H9 (cell line): Measurements from ENCODE around the gene C11orf91. TPM values are rescaled to one million over a fixed set of nuclear protein-coding genes. Genes with fewer than 3 reads are reported as not detected.

Experiments
- DNase-seq: peaks from one replicate; pipeline ENCODE4 v3.0.0-alpha.2; 2017
- H2AFZ ChIP-seq: one replicate; pipeline ENCODE4 v1.6.1; 2013; ENCODE audit warnings: mild to moderate bottlenecking, low read length, control low read depth, moderate library complexity
- H2AK5ac ChIP-seq: 2 replicates; pipeline ENCODE4 v1.6.1; 2013; ENCODE audit warnings: low read length, control low read depth, mixed read lengths; ENCODE audit not compliant: insufficient read length
- H2BK120ac ChIP-seq: one replicate; pipeline ENCODE4 v1.6.1; 2013; ENCODE audit warnings: low read depth, mild to moderate bottlenecking, low read length, control low read depth, inconsistent platforms; ENCODE audit not compliant: poor library complexity, severe bottlenecking
- H2BK12ac ChIP-seq: 2 replicates; pipeline ENCODE4 v1.6.1; 2013; ENCODE audit warnings: low read length, control low read depth, mixed read lengths, low read depth; ENCODE audit not compliant: insufficient read length
- H2BK15ac ChIP-seq: 2 replicates; pipeline ENCODE4 v1.6.1; 2013; ENCODE audit warnings: low read depth, low read length, control low read depth
- H2BK20ac ChIP-seq: one replicate; pipeline ENCODE4 v1.6.1; 2013; ENCODE audit warnings: low read depth, mild to moderate bottlenecking, low read length, control low read depth, inconsistent platforms; ENCODE audit not compliant: poor library complexity, severe bottlenecking
- H2BK5ac ChIP-seq: 2 replicates; pipeline ENCODE4 v1.6.1; 2013; ENCODE audit warnings: low read length, control low read depth, mixed read lengths; ENCODE audit not compliant: insufficient read length
- H3K14ac ChIP-seq: 2 replicates; pipeline ENCODE4 v1.6.1; 2013; ENCODE audit warnings: low read length, control low read depth; ENCODE audit not compliant: insufficient read depth
- H3K18ac ChIP-seq: 2 replicates; pipeline ENCODE4 v1.6.1; 2013; ENCODE audit warnings: low read depth, mild to moderate bottlenecking, mixed read lengths, low read length, control low read depth; ENCODE audit not compliant: insufficient read length
- H3K23ac ChIP-seq: 2 replicates; pipeline ENCODE4 v1.6.1; 2013; ENCODE audit warnings: low read length, control low read depth, mixed read lengths, low read depth; ENCODE audit not compliant: insufficient read length
- H3K23me2 ChIP-seq: 2 replicates; pipeline ENCODE4 v1.6.1; 2013; ENCODE audit warnings: low read depth, mild to moderate bottlenecking, mixed read lengths, low read length, control low read depth; ENCODE audit not compliant: insufficient read length, poor library complexity, severe bottlenecking
- H3K27ac ChIP-seq: 2 replicates; pipeline ENCODE4 v1.5.1; 2013; ENCODE audit warnings: low read length, control low read depth, mixed read lengths, low read depth; ENCODE audit not compliant: insufficient read length
- H3K27me3 ChIP-seq: 2 replicates; pipeline ENCODE4 v1.6.1; 2013; ENCODE audit warnings: low read length, control low read depth, inconsistent platforms; ENCODE audit not compliant: insufficient read depth
- H3K4ac ChIP-seq: 2 replicates; pipeline ENCODE4 v1.6.1; 2013; ENCODE audit warnings: low read depth, mild to moderate bottlenecking, control low read depth, inconsistent platforms, low read length, moderate library complexity
- H3K4me1 ChIP-seq: 2 replicates; pipeline ENCODE4 v1.6.1; 2013; ENCODE audit warnings: low read length, control low read depth, inconsistent platforms; ENCODE audit not compliant: insufficient read depth
- H3K4me2 ChIP-seq: 2 replicates; pipeline ENCODE4 v1.6.1; 2013; ENCODE audit warnings: low read length, control low read depth, mixed read lengths; ENCODE audit not compliant: insufficient read length, insufficient read depth
- H3K56ac ChIP-seq: 2 replicates; pipeline ENCODE4 v1.6.1; 2013; ENCODE audit warnings: low read depth, mild to moderate bottlenecking, mixed read lengths, low read length, control low read depth; ENCODE audit not compliant: insufficient read length
- H3K79me1 ChIP-seq: 2 replicates; pipeline ENCODE4 v1.6.1; 2013; ENCODE audit warnings: low read depth, mild to moderate bottlenecking, moderate library complexity, low read length, control low read depth, inconsistent platforms; ENCODE audit not compliant: insufficient read depth, poor library complexity, severe bottlenecking
- H3K79me2 ChIP-seq: 2 replicates; pipeline ENCODE4 v1.6.1; 2013; ENCODE audit warnings: low read length, control low read depth, inconsistent platforms; ENCODE audit not compliant: insufficient read depth
- H3K9ac ChIP-seq: 2 replicates; pipeline ENCODE4 v1.6.1; 2013; ENCODE audit warnings: low read length, control low read depth, mixed read lengths; ENCODE audit not compliant: insufficient read length; ENCODE audit errors: extremely low read depth
- H3K9me3 ChIP-seq: one replicate; pipeline ENCODE4 v1.6.1; 2013; ENCODE audit warnings: low read depth, low read length, inconsistent platforms; ENCODE audit not compliant: control insufficient read depth
- H3T11ph ChIP-seq: one replicate; pipeline ENCODE4 v1.6.1; 2013; ENCODE audit warnings: mild to moderate bottlenecking, low read length, control low read depth, inconsistent platforms
- H4K20me1 ChIP-seq: one replicate; pipeline ENCODE4 v1.6.1; 2013; ENCODE audit not compliant: control insufficient read depth, insufficient read length, insufficient read depth
- H4K5ac ChIP-seq: 2 replicates; pipeline ENCODE4 v1.6.1; 2013; ENCODE audit warnings: low read depth, mild to moderate bottlenecking, mixed read lengths, low read length, control low read depth; ENCODE audit not compliant: insufficient read length
- H4K8ac ChIP-seq: replicated peaks from 2 replicates; pipeline ENCODE4 v1.6.1; 2013; ENCODE audit warnings: low read length, control low read depth, mixed read lengths, low read depth; ENCODE audit not compliant: insufficient read length
- H4K91ac ChIP-seq: 2 replicates; pipeline ENCODE4 v1.6.1; 2013; ENCODE audit warnings: low read depth, mild to moderate bottlenecking, moderate library complexity, mixed read lengths, low read length, control low read depth; ENCODE audit not compliant: insufficient read length
- H3K27ac Mint-ChIP-seq, 3 experiments: 2 replicates in 2 of 3; 3 replicates in 1 of 3; pipeline ENCODE4 v1.8.0; 2020 to 2021; ENCODE audit warnings: mixed read lengths in 3 of 3, mild to moderate bottlenecking in 1 of 3, moderate library complexity in 1 of 3
- H3K27me3 Mint-ChIP-seq: 2 replicates; pipeline ENCODE4 v1.8.0; 2021; ENCODE audit warnings: low read depth, mild to moderate bottlenecking, moderate library complexity, mixed read lengths
- H3K36me3 Mint-ChIP-seq, 3 experiments: 2 replicates in 2 of 3; 3 replicates in 1 of 3; pipeline ENCODE4 v1.8.0; 2020 to 2021; ENCODE audit warnings: low read depth in 3 of 3, mixed read lengths in 3 of 3; ENCODE audit not compliant: insufficient read depth in 1 of 3
- H3K4me1 Mint-ChIP-seq, 2 experiments: 2 replicates each; pipeline ENCODE4 v1.8.0; 2020; ENCODE audit warnings: mixed read lengths in 2 of 2
- H3K4me3 Mint-ChIP-seq, 2 experiments: 2 replicates in 1 of 2; 3 replicates in 1 of 2; pipeline ENCODE4 v1.8.0; 2020 to 2021; ENCODE audit warnings: mild to moderate bottlenecking in 2 of 2, mixed read lengths in 2 of 2, moderate library complexity in 1 of 2
- H3K9me3 Mint-ChIP-seq, 2 experiments: 2 replicates in 1 of 2; 3 replicates in 1 of 2; pipeline ENCODE4 v1.8.0; 2020; ENCODE audit warnings: mild to moderate bottlenecking in 2 of 2, mixed read lengths in 2 of 2, moderate library complexity in 1 of 2
- CTCF ChIP-seq: fragments of 200-600 bp; sonication (generic); conservative IDR thresholded peaks from 3 replicates; pipeline ENCODE4 v1.8.0; 2021; ENCODE audit warnings: antibody characterized with exemption, mild to moderate bottlenecking
- WGBS: extraction: QIAGEN DNeasy Blood & Tissue Kit; methylation state at CpG from one replicate; pipeline ENCODE4 v1.1.7; 2013; ENCODE audit warnings: missing lambda C conversion rate, low lambda C conversion rate, mixed read lengths; ENCODE audit not compliant: insufficient read length; ENCODE audit errors: extremely low coverage; 5-methylcytosine and 5-hydroxymethylcytosine counted together
- total RNA-seq: library from RNA; stranded (reverse); gene quantifications from 2 replicates; pipeline ENCODE4 v1.2.1, GENCODE V29; 2021

C11orf91 gene
- total RNA-seq, 1 experiment from 2014 or later: not detected

- Mint-ChIP-seq H3K36me3 (peaks cover 4 to 9% (median 6%) of the 10 kb centered on the region in 3 experiments; a peak in 6 of 7 replicates), H3K4me3 (peak overlapping the region in 1 of 2 experiments; percentile 31; a peak in 2 of 5 replicates), H3K4me1 (peaks cover 28% of the 10 kb centered on the region in 2 experiments), H3K27me3 (peaks cover 6% of the 10 kb centered on the region), H3K27ac (no peak overlapping the region), H3K9me3 (no peaks in the 10 kb centered on the region)
- Histone ChIP-seq H3T11ph (no peak overlapping the region), H2BK12ac (no peak overlapping the region), H3K56ac (no peak overlapping the region), H3K79me1 (peaks cover 3% of the 10 kb centered on the region), H2BK5ac (no peak overlapping the region), H2BK120ac (no peak overlapping the region), H2BK20ac (no peak overlapping the region), H4K91ac (no peak overlapping the region), H2BK15ac (no peak overlapping the region), H3K23me2 (no peaks in the 10 kb centered on the region), H2AK5ac (no peak overlapping the region), H4K8ac (no peak overlapping the region), H3K27ac (no peak overlapping the region), H3K9me3 (no peaks in the 10 kb centered on the region), H3K4me2 (no peak overlapping the region), H3K27me3 (no peaks in the 10 kb centered on the region; the same call in 1 of the 2 replicates), H2AFZ (no peak overlapping the region), H3K4ac (no peak overlapping the region), H3K14ac (no peak overlapping the region), H3K18ac (no peak overlapping the region), H4K5ac (no peak overlapping the region), H3K9ac (no peak overlapping the region), H4K20me1 (no peaks in the 10 kb centered on the region), H3K79me2 (no peaks in the 10 kb centered on the region; the same call in 1 of the 2 replicates), H3K4me1 (no peaks in the 10 kb centered on the region), H3K23ac (no peak overlapping the region)
- DNase-seq: no peak
- no CpG with 5 or more reads among the region's 7 CpGs for WGBS
- TF ChIP-seq CTCF: no peak
Measured at GRCh38 chr11:33733980-33734379, 33.4 kb upstream of the C11orf91 start.
